ENCODE measurements around the gene PDZD2. TPM values are rescaled to one million over a fixed set of nuclear protein-coding genes. Genes with fewer than 3 reads are reported as not detected.
"Not testable (repeated sequence)": the region's sequence is repeated elsewhere in the genome, so short reads cannot be mapped to it uniquely, and the experiment has no call there.

The PDZD2 gene
- 1 to 10 TPM; 2.8 to 5.3 (median 4.0) TPM for total RNA-seq

DNA sequence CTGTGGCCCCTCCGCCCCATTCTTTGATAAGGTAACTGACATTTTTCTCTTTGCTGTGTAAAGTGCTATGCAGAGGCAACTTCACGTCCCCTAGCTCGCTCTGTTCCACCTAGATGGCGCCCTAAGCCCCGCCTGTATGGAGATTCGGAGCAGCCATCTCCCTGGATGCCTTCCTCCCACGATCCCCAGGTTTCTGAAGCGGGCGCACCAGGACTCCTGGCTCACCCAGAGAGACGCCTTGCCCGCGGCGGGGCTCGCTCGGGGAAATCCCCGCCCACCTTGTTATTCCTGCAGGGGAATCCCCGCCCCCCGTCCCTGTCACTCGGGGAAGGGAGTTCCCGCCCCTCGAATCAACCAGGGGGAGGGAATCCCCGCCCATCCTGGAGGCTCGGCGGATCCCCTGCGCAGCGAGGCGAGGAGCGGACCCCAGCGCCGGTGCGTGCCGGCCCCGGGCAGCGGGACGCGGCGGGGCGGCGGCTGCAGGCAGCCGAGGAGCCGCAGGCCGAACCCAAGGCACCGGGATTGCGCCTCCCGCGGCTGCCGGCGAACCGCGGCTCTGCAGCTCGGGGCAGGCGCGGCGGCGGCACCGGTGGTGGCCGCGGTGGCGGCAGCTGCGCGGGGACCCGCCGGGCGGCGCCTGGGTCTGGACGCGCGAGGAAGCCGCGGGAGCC, at the start of gene PDZD2:
TSS of gene PDZD2 (plus strand) at position 384 of the 671 bp plus-strand sequence.
- in situ Hi-C loops (cut with MboI; ENCODE audit: low sequenced_read_pairs in 4 of 4) (no loop called here), intact Hi-C loops (cut with DNase I; ENCODE audit: low total_unique reads) (no loop called here)
- TF ChIP-seq, protein P1, sequence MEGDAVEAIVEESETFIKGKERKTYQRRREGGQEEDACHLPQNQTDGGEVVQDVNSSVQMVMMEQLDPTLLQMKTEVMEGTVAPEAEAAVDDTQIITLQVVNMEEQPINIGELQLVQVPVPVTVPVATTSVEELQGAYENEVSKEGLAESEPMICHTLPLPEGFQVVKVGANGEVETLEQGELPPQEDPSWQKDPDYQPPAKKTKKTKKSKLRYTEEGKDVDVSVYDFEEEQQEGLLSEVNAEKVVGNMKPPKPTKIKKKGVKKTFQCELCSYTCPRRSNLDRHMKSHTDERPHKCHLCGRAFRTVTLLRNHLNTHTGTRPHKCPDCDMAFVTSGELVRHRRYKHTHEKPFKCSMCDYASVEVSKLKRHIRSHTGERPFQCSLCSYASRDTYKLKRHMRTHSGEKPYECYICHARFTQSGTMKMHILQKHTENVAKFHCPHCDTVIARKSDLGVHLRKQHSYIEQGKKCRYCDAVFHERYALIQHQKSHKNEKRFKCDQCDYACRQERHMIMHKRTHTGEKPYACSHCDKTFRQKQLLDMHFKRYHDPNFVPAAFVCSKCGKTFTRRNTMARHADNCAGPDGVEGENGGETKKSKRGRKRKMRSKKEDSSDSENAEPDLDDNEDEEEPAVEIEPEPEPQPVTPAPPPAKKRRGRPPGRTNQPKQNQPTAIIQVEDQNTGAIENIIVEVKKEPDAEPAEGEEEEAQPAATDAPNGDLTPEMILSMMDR (IDR thresholded peaks at IDR 0.05 in 4 of 5, conservative IDR thresholded peaks at IDR 0.05 in 1 of 5): peak; percentile 25 to 53 (median 46)
- peak in 1 of 2 donors; percentile 19 for TF ChIP-seq POLR2A (IDR thresholded peaks at IDR 0.05)
- Histone ChIP-seq H3K4me1 (peaks cover 4 to 12% of the 10 kb centered on the region in 2 donors), H3K27me3 (peaks cover 0 to 5% (median 0%) of the 10 kb centered on the region in 3 donors), H3K4me3 (peak within 1 kb of the TSS; percentile 53 to 82 (median 67)), H3K36me3 (no peaks in the 10 kb centered on the region), H3K27ac (peak within 1 kb of the TSS; percentile 2 to 56 (median 26)), H3K9me3 (no peaks in the 10 kb centered on the region)
- peak; percentile 38 to 41 for DNase-seq
- ATAC-seq: peak; percentile 84 to 88

DNA sequence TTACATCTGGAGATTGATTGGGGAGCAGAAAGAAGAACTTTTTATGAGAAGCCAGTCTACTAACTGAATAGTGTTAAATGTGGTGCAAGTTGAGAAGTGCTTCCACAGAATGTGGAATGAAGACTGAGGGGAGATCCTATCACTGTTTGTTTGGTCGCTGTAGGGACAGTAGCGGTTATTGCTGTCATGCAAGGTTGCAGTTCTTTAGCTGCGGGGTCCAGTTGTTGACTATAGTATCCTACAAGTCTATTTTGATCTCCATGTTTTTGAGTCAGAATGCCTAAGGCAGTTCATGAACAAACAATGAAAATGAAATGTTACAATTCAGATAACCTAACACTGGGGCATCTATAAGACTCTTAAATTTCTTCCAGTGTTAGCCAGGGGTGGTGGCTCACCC, 45.3 kb upstream of the PDZD2 start:
- Histone ChIP-seq H3K4me3 (no peak overlapping the region), H3K4me1 (no peaks in the 10 kb centered on the region), H3K36me3 (no peaks in the 10 kb centered on the region), H3K9me3 (no peaks in the 10 kb centered on the region), H3K27ac (no peak overlapping the region), H3K27me3 (peaks cover 0 to 2% (median 0%) of the 10 kb centered on the region in 3 donors)
- in situ Hi-C loops (cut with MboI; ENCODE audit: low sequenced_read_pairs in 4 of 4) (loop anchor here in 3 of 4 donors (25.0 kb wide), 2 partner anchors 219 to 494 kb away; no protein-coding TSS in a partner anchor), intact Hi-C loops (cut with DNase I; ENCODE audit: low total_unique reads) (no loop called here)
- TF ChIP-seq, protein P1 (IDR thresholded peaks at IDR 0.05 in 4 of 5, conservative IDR thresholded peaks at IDR 0.05 in 1 of 5): no peak
- no peak for DNase-seq
- ATAC-seq: no peak

DNA sequence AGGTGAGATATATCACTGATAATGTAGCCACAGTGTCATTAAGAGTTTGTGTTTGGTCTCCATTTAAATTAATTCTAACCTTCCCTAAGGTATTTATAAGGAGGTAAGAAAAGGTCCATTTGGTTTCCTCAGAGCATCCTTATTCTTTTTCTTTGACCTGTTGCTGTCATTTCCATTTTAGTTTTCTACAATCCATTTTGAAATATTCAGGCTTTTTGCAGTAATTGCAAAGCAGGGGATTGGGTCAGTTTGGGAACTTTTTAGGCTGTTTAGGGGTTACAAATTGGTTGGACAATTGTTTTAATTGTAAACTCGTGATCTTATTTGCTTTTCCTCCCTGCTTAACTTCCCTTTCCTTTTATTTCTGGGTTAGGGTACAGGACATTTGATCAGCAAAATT, 42.6 kb upstream of the PDZD2 start:
- H3K36me3 ChIP-seq: no peaks in the 10 kb centered on the region
- H3K27ac ChIP-seq: no peak overlapping the region
- H3K4me3 ChIP-seq: no peak overlapping the region
- peaks cover 0 to 2% (median 0%) of the 10 kb centered on the region in 3 donors for H3K27me3 ChIP-seq
- H3K9me3 ChIP-seq: no peaks in the 10 kb centered on the region
- in situ Hi-C loops (cut with MboI; ENCODE audit: low sequenced_read_pairs in 4 of 4): loop anchor here in 3 of 4 donors (25.0 kb wide), 2 partner anchors 216 to 491 kb away; no protein-coding TSS in a partner anchor
- no peak for DNase-seq
- ATAC-seq: no peak
- TF ChIP-seq, protein P1 (IDR thresholded peaks at IDR 0.05 in 4 of 5, conservative IDR thresholded peaks at IDR 0.05 in 1 of 5): no peak
- no peak for TF ChIP-seq POLR2A (IDR thresholded peaks at IDR 0.05)
- intact Hi-C loops (cut with DNase I; ENCODE audit: low total_unique reads): no loop called here
- H3K4me1 ChIP-seq: no peaks in the 10 kb centered on the region

DNA sequence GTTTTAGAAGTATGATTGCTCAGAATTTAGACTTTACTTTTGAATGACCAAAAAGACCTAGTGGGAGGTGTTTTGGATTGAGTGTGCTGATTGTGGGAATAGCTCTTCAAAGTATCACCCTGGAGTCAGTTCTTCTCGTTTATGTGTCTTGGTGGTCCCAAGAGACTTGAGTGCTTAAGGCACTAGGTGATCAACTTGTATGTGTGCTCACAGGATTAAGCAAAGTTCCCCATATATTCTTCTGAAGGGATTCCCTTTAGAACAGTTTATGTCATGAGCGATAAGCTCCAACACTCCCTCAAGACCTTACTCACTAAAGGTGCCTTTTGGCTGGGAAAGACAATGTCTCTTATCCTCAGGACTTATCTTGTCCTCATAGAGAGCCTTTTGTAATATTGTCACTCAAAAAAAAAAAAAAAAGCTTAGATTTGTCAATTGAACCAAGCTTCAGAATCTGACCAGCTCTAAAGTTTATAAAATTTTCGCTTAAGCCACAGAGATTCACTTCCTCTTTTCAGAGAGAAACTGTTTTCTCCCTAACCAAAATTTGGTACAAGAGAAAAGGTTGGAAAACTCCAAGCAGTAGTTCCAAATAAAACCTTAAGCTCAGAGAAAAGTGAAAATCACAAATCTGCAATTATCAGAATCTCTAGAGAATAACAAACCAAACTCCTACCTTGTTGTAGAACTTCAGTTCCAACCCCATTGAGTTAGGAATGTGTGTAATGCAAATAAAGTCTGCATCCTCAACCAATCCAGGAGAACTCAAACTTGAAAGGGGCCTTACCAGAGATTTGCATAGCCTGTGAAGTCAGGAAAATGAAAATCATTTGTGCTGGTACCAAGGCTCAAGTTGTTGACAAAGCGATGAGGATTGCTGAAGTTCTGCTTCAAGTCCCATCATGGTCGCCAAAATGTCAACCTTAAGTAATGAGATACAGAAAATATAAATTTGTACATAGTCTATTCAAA, 40.0 kb upstream of the PDZD2 start:
- H3K36me3 ChIP-seq: no peaks in the 10 kb centered on the region
- no peaks in the 10 kb centered on the region for H3K4me1 ChIP-seq
- in situ Hi-C loops (cut with MboI; ENCODE audit: low sequenced_read_pairs in 4 of 4) (loop anchor here in 3 of 4 donors (25.0 kb wide), 2 partner anchors 213 to 488 kb away; no protein-coding TSS in a partner anchor), intact Hi-C loops (cut with DNase I; ENCODE audit: low total_unique reads) (no loop called here)
- H3K9me3 ChIP-seq: no peaks in the 10 kb centered on the region
- H3K4me3 ChIP-seq: no peak overlapping the region
- no peak overlapping the region for H3K27ac ChIP-seq
- ATAC-seq (no peak), DNase-seq (no peak)
- H3K27me3 ChIP-seq: peaks cover 0 to 2% (median 0%) of the 10 kb centered on the region in 3 donors
- TF ChIP-seq POLR2A (IDR thresholded peaks at IDR 0.05): no peak
- TF ChIP-seq, protein P1 (IDR thresholded peaks at IDR 0.05 in 4 of 5, conservative IDR thresholded peaks at IDR 0.05 in 1 of 5): no peak

DNA sequence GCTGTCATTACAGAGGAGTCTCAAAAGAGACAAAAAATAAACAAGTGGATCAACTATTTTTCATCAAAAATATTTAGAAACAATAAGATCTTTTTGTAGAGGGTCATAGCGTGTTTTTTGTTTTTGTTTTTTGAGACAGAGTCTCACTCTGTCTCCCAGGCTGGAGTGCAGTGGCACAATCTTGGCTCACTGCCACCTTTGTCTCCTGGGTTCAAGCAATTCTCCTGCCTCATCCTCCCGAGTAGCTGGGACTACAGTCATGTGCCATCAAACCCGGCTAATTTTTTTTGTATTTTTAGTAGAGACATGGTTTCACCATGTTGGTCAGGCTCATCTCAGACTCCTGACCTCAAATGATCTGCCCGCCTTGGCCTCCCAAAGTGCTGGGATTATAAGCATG, 36.6 kb upstream of the PDZD2 start:
- intact Hi-C loops (cut with DNase I; ENCODE audit: low total_unique reads); H3K27me3 ChIP-seq; H3K27ac ChIP-seq; H3K9me3 ChIP-seq; H3K4me1 ChIP-seq; ATAC-seq; H3K36me3 ChIP-seq; in situ Hi-C loops (cut with MboI; ENCODE audit: low sequenced_read_pairs in 4 of 4); DNase-seq; H3K4me3 ChIP-seq: not testable (repeated sequence)

Data from gastrocnemius medialis (tissue), 4 donors.